ENCODE results near the gene PAN2.
"Not testable (repeated sequence)": the region's sequence is repeated elsewhere in the genome, so short reads cannot be mapped to it uniquely, and the experiment has no call there.

The PAN2 gene

GRCh38 chr12:56311003-56311402 is 22.8 kb downstream of the PAN2 start:
- DNase-seq (ENCODE audit: low read depth in 3 of 3): no peak

GRCh38 chr12:56308714-56309113 is 25.1 kb downstream of the PAN2 start:
- no peak for DNase-seq (ENCODE audit: low read depth in 3 of 3)

- no peak for DNase-seq (ENCODE audit: low read depth in 3 of 3)
Measured at GRCh38 chr12:56307221-56307965, 26.4 kb downstream of the PAN2 start.

- DNase-seq (ENCODE audit: low read depth in 3 of 3): no peak
Measured at GRCh38 chr12:56304872-56305590, 28.8 kb downstream of the PAN2 start.

- no peak for DNase-seq (ENCODE audit: low read depth in 3 of 3)
Measured at GRCh38 chr12:56304276-56304675, 29.5 kb downstream of the PAN2 start.

GRCh38 chr12:56300644-56301464 is 32.9 kb downstream of the PAN2 start:
- DNase-seq (ENCODE audit: low read depth in 3 of 3): no peak

GRCh38 chr12:56299853-56300643 is 33.8 kb downstream of the PAN2 start, which contains the start of gene CS:
CS (minus strand) TSS chr12:56300330; CDS start chr12:56300201, 129 bp downstream.
- peak; percentile 96 to 99 (median 98) for DNase-seq (ENCODE audit: low read depth in 3 of 3)

GRCh38 chr12:56299308-56299852 is 34.4 kb downstream of the PAN2 start:
- no peak for DNase-seq (ENCODE audit: low read depth in 3 of 3)

- no peak for DNase-seq (ENCODE audit: low read depth in 3 of 3)
Measured at GRCh38 chr12:56298828-56299227, 35.0 kb downstream of the PAN2 start.

- DNase-seq (ENCODE audit: low read depth in 3 of 3): no peak
Measured at GRCh38 chr12:56297400-56297799, 36.4 kb downstream of the PAN2 start.

GRCh38 chr12:56296295-56296694 is 37.5 kb downstream of the PAN2 start:
- no peak for DNase-seq (ENCODE audit: low read depth in 3 of 3)

GRCh38 chr12:56293795-56294194 is 40.0 kb downstream of the PAN2 start:
- DNase-seq (ENCODE audit: low read depth in 3 of 3): no peak

GRCh38 chr12:56288705-56289387 is 45.0 kb downstream of the PAN2 start:
- DNase-seq (ENCODE audit: low read depth in 3 of 3): no peak

- DNase-seq (ENCODE audit: low read depth in 3 of 3): no peak
Measured at GRCh38 chr12:56286044-56286830, 47.6 kb downstream of the PAN2 start.

- not testable (repeated sequence) for DNase-seq (ENCODE audit: low read depth in 3 of 3)
Measured at GRCh38 chr12:56284263-56284662, 49.5 kb downstream of the PAN2 start.

- DNase-seq (ENCODE audit: low read depth in 3 of 3): no peak
Measured at GRCh38 chr12:56282579-56282978, 51.2 kb downstream of the PAN2 start.

- no peak for DNase-seq (ENCODE audit: low read depth in 3 of 3)
Measured at GRCh38 chr12:56282030-56282429, 51.8 kb downstream of the PAN2 start.

- DNase-seq (ENCODE audit: low read depth in 3 of 3): no peak
Measured at GRCh38 chr12:56280849-56281248, 53.0 kb downstream of the PAN2 start.

GRCh38 chr12:56278905-56279304 is 54.9 kb downstream of the PAN2 start:
- no peak for DNase-seq (ENCODE audit: low read depth in 3 of 3)

GRCh38 chr12:56274299-56274698 is 59.5 kb downstream of the PAN2 start:
- no peak for DNase-seq (ENCODE audit: low read depth in 3 of 3)

Measured in stimulated activated CD4-positive, alpha-beta T cell treated with anti-CD3 and anti-CD28 coated beads, TNF-alpha, amount 100 ng/mL, for 48 hours (primary cell).